Pancreas (tissue), 10 donors: ENCODE data around the gene CDK19. TPM values are rescaled to one million over a fixed set of nuclear protein-coding genes. Genes with fewer than 3 reads are reported as not detected.

Source experiments
- ATAC-seq, 4 donors: fragments of 200-7000 bp; cut with Tn5 transposase; one replicate each; pipeline versions ENCODE4 v1.8.0 to v1.9.1; 2020; ENCODE audit warnings: mild to moderate bottlenecking in 4 of 4, moderate library complexity in 4 of 4
- DNase-seq, 6 donors: peaks; one replicate each; pipeline ENCODE4 v3.0.0-alpha.2; 2020
- FAIRE-seq: peaks from 2 replicates; lab custom pipeline; 2012; peaks lifted over from hg19 to GRCh38; lab: Jason Lieb, UNC
- H3K27ac ChIP-seq, 4 donors: fragments of 200-600 bp; sonication (generic); 1 replicate in 3 of 4; 2 replicates in 1 of 4; pipeline versions ENCODE4 v1.5.0 to v1.8.0; 2020
- H3K27me3 ChIP-seq, 4 donors: fragments of 200-600 bp; one replicate each; pipeline ENCODE4 v1.8.0; 2021
- H3K36me3 ChIP-seq, 3 donors: fragments of 200-600 bp; sonication (generic) in 1 of 3; one replicate each; pipeline versions ENCODE4 v1.5.0 to v1.8.0; 2020 to 2021
- H3K4me1 ChIP-seq, 3 donors: fragments of 200-600 bp; one replicate each; pipeline ENCODE4 v1.8.0; 2021
- H3K4me3 ChIP-seq, 4 donors: fragments of 200-600 bp; sonication (generic) in 2 of 4; one replicate each; pipeline versions ENCODE4 v1.5.0 to v1.8.0; 2020 to 2021
- H3K9me3 ChIP-seq, 4 donors: fragments of 200-600 bp; one replicate each; pipeline ENCODE4 v1.8.0; 2021
- WGBS, 2 donors: extraction: QIAGEN DNeasy Blood & Tissue Kit; methylation state at CpG; one replicate each; pipeline ENCODE4 v1.1.7; 2013; 5-methylcytosine and 5-hydroxymethylcytosine counted together
- intact Hi-C, 3 donors: fragments of 100-400 bp; cut with DNase I; formaldehyde crosslinking; loops; one replicate each; pipeline versions ENCODE4 v1.11.1 to v1.14.2; 2022
- polyA plus RNA-seq, 2 donors: library from polyadenylated mRNA; stranded (reverse); fragments of 200-250 nt; gene quantifications; one replicate each; pipeline ENCODE4 v1.2.3, GENCODE V29; 2013
- total RNA-seq, 6 donors: library from RNA; stranded (reverse); fragmentation: NEBNext Ultra II Directional in 4 of 6; extraction: Animal tissue kit (Norgen Biotek cat#: 25700) in 4 of 6; gene quantifications; one replicate each; pipeline versions ENCODE4 v1.2.1 to v1.2.4, GENCODE V29; 2021 to 2023
- TF ChIP-seq, protein P1 (sequence below), 4 donors: fragments of 200-600 bp; sonication (generic) in 3 of 4; IDR thresholded peaks; one replicate each; pipeline versions ENCODE4 v1.5.0 to v1.8.0; 2021; ENCODE audit warnings: antibody characterized with exemption in 4 of 4
- donor health status: healthy with polysubstance abuse.
- donor health status: DM: no; HTN: no; CAD: no; lungs with moderate emphysema.
- donor health status: DM: no; HTN: no; CAD: no.
- donor health status: control.
- donor health status: control.
- donor health status: Bipolar disorder and iron deficiency.
- donor health status: DM: yes; HTN: yes; CAD: no.
- donor health status: DM: no; HTN: no; CAD: no.
- donor health status: DM: no; HTN: no; CAD: no.
- donor health status: DM: yes; HTN: yes; CAD: no.

The CDK19 gene
- total and polyA plus RNA-seq, 8 donors, result 2.4 to 14.7 (median 4.7) TPM

DNA sequence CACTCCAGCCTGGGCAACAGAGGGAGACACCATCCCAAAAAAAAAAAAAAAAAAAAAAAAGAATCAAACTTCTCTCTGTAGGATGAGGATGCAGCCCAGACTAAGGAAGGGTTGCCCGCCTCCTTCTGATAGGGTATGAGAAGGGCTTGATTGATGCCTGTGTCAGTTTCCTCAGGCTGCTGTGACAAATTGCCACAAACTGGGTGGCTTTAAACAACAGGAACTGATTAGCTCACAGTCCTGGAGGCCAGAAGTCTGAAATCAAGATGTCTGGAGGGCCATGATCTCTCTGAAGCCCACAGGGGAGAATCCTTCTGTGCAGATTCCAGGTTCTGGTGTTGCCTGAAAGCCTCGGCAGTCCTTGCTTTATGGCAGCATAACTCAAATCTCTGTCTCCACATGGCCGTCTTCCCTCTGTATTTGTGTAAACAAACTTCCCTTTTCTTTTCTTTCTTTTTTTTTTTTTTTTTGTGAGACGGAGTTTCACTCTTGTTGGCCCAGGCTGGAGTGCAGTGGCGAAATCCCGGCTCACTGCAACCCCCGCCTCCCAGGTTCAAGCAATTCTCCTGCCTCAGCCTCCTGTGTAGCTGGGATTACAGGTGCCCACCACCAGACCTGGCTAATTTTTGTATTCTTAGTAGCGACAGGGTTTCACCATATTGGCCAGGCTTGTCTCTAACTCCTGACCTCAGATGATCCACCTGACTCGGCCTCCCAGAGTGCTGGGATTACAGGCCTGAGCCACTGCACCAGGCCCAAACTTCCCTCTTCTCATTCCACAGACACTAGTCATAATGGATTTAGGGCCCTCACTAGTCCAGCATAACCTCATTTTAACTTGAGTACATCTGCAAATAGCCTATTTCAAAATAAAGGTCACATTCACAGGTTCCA is 11.2 kb upstream of the CDK19 start:
- Histone ChIP-seq H3K27ac (peak overlapping the region in 1 of 4 donors; percentile 13), H3K9me3 (no peaks in the 10 kb centered on the region), H3K4me3 (no peak overlapping the region), H3K27me3 (no peaks in the 10 kb centered on the region), H3K4me1 (no peaks in the 10 kb centered on the region), H3K36me3 (no peaks in the 10 kb centered on the region)
- 64 to 71% methylated on average over 9 of the region's 9 CpGs for WGBS, 2 donors
- FAIRE-seq (no peak), ATAC-seq (peak in 3 of 4 donors; percentile 36 to 69 (median 47)), DNase-seq (no peak)
- intact Hi-C loops, result no loop called here
- TF ChIP-seq, protein P1, sequence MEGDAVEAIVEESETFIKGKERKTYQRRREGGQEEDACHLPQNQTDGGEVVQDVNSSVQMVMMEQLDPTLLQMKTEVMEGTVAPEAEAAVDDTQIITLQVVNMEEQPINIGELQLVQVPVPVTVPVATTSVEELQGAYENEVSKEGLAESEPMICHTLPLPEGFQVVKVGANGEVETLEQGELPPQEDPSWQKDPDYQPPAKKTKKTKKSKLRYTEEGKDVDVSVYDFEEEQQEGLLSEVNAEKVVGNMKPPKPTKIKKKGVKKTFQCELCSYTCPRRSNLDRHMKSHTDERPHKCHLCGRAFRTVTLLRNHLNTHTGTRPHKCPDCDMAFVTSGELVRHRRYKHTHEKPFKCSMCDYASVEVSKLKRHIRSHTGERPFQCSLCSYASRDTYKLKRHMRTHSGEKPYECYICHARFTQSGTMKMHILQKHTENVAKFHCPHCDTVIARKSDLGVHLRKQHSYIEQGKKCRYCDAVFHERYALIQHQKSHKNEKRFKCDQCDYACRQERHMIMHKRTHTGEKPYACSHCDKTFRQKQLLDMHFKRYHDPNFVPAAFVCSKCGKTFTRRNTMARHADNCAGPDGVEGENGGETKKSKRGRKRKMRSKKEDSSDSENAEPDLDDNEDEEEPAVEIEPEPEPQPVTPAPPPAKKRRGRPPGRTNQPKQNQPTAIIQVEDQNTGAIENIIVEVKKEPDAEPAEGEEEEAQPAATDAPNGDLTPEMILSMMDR (IDR thresholded peaks at IDR 0.05), result no peak

DNA sequence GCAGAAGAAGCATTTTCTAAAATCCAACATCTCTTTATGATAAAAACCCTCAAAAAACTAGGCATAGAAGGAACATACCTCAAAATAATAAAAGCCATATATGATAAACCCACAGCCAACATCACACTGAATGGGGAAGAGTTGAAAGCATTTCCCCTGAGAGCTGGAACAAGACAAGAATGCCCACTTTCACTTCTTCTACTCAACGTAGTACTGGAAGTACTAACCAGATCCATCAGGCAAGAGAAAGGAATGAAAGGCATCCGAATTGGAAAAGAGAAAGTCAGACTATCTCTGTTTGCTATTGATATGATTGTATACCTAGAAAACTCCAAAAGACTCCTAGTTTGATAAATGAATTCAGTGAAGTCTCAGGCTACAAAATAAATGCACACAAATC is 7.9 kb upstream of the CDK19 start:
- no peak overlapping the region for H3K4me3 ChIP-seq
- H3K9me3 ChIP-seq, result no peaks in the 10 kb centered on the region
- TF ChIP-seq, protein P1 (IDR thresholded peaks at IDR 0.05), result no peak
- FAIRE-seq (no peak), DNase-seq (no peak), ATAC-seq (peak in 1 of 4 donors; percentile 31)
- H3K27me3 ChIP-seq, result no peaks in the 10 kb centered on the region
- 14% methylated on average over 2 of the region's 2 CpGs for whole genome bisulfite sequencing, 2 donors
- H3K4me1 ChIP-seq, result no peaks in the 10 kb centered on the region
- H3K36me3 ChIP-seq, result no peaks in the 10 kb centered on the region
- intact Hi-C loops, result no loop called here
- H3K27ac ChIP-seq, result no peak overlapping the region

DNA sequence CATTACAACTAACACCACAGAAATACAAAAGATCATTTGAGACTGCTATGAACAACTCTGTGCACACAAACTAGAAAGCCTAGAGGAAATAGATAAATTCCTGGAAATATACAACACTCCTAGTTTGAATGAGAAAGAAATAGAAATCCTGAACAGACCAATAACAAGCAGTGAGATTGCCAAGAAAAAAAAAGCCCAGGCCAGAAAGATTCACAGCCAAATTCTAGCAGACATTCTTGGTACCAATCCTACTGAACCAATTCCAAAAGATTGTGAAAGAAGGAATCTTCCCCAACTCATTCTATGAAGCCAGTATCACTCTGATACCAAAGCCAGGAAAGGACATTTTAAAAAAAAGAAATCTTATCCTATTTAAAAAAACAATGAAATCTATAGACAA is 7.0 kb upstream of the CDK19 start:
- DNase-seq, result no peak
- Histone ChIP-seq H3K9me3 (no peaks in the 10 kb centered on the region), H3K27me3 (no peaks in the 10 kb centered on the region), H3K4me1 (no peaks in the 10 kb centered on the region), H3K27ac (no peak overlapping the region), H3K4me3 (no peak overlapping the region), H3K36me3 (no peaks in the 10 kb centered on the region)
- TF ChIP-seq, protein P1 (IDR thresholded peaks at IDR 0.05), result no peak
- FAIRE-seq, result peak; percentile 13
- no peak for ATAC-seq
- intact Hi-C loops, result no loop called here

DNA sequence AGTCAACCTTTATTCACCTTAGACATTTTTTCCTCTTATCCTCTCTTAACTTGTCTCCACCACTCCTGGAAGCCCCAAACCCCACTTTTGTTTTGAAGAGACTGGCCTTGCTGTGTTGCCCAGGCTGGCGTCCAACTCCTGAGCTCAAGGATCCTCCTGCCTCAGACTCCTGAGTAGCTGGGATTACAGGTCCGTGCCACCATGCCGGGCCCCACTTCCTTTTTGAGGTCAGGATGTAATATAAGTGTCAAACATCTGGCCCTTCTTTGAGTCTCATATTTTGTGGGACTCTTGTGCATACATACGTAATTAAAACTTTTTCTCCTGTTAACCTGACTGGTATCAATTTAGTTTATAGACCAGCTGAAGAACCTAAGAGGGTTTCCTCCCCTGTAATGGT is 1.4 kb upstream of the CDK19 start:
- Histone ChIP-seq H3K27ac (peak overlapping the region in 1 of 4 donors; percentile 92), H3K36me3 (no peaks in the 10 kb centered on the region), H3K9me3 (no peaks in the 10 kb centered on the region), H3K4me1 (peaks cover 0 to 8% (median 5%) of the 10 kb centered on the region in 3 donors), H3K27me3 (no peaks in the 10 kb centered on the region), H3K4me3 (no peak overlapping the region)
- intact Hi-C loops, result no loop called here
- ATAC-seq (no peak), FAIRE-seq (no peak), DNase-seq (no peak)
- TF ChIP-seq, protein P1 (IDR thresholded peaks at IDR 0.05), result no peak
- 85 to 87% methylated on average over 4 of the region's 4 CpGs for WGBS, 2 donors

DNA sequence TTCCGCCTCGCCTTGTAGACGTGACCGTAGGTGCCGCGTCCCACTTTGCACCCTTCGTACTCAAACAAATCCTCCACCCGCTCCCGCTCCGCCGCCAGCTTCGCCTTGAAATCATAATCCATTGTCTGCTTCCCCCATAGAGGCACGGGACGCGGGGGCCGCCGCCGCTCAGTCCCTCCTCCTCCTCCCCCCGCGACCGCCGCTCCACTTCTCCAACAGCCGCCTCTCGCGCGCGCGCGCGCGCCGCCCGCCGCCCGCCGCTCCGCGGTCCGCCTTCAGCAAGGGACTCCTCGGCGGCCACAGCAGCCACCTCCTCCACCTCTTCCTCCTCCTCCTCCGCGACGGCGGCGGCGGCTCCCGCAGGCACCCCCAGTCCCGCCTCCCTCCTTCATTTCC is 256 bp downstream of the CDK19 start:
- peak overlapping the region; percentile 74 to 95 (median 93) for H3K4me3 ChIP-seq
- no peaks in the 10 kb centered on the region for H3K27me3 ChIP-seq
- H3K36me3 ChIP-seq, result no peaks in the 10 kb centered on the region
- WGBS, 2 donors, result 0 to 1% methylated on average over 42 to 49 of the region's 49 CpGs
- intact Hi-C loops, result no loop called here
- peak overlapping the region; percentile 70 to 92 (median 90) for H3K27ac ChIP-seq
- peaks cover 0 to 8% (median 5%) of the 10 kb centered on the region in 3 donors for H3K4me1 ChIP-seq
- TF ChIP-seq, protein P1 (IDR thresholded peaks at IDR 0.05), result no peak
- H3K9me3 ChIP-seq, result no peaks in the 10 kb centered on the region
- no peak for FAIRE-seq
- ATAC-seq, result peak in 1 of 4 donors; percentile 17
- peak in 2 of 6 donors; percentile 83 to 95 for DNase-seq
